GM18508 (cell line): ENCODE results near the gene RHOU.
"Not testable (repeated sequence)": the region's sequence is repeated elsewhere in the genome, so short reads cannot be mapped to it uniquely, and the experiment has no call there.

ENCODE experiments used
- ATAC-seq: cut with Tn5 transposase; IDR thresholded peaks from one replicate; pipeline ENCODE4 v1.9.1; 2021; ENCODE audit warnings: moderate number of reproducible peaks; ENCODE audit not compliant: insufficient read depth, unreplicated experiment

The RHOU gene

DNA sequence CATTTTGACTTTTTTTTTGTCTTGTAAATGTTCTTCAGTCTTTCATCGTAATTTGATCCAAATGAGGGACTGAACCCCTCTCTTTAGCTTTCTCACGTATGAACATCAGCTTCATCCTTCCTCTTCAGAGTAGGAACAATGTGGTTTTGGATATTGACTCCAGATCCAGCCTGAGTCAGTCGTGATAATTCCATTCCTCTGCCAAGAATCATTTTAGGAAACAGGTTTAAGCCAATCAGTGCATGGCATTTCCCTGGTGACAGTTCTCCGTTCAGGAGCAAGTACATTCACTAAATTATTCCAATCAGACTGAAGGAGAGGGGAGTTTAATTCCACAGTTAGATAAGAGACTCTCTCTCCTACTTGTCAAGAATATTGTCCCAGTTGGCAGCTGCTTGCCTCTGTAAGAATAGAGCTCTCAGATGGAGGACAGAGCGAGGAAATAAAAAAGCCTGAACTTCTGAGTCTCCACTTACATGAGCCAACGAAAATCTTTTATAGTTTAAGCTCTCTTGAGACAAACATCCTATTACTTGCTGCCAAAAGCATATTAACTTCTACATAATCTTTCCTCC lies 18.6 kb downstream of the RHOU start:
- no peak for ATAC-seq

DNA sequence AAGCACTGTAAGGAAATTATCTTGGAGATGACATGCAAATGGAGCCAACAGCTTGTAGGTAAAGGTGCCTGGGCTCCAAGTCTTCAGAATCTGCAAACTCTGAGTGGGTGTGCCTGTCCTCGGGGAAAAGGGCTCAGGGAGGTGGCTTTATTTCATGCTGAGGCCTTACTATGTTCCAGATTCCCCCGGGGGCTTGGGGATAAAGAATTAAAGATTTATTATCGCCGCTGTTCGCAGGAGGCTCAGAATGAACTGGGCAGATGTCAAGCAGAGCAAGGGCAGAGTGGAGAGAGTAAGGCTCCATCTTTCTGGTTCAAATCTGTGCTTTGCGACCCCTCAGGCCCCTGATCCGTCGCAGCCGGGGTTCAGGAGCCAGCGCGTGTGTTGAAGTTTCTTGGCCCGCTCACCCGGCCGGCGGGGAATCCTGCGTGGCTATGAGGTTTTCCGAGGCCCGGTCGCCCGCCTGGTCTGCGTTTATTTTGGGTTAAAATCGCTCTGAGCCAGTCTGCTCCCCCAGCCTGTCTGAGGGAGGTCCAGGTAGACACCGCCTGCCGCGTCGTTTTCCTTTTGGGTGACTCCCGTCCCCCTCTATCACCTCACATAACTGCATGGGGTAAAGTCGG lies 19.5 kb downstream of the RHOU start:
- ATAC-seq, result no peak

DNA sequence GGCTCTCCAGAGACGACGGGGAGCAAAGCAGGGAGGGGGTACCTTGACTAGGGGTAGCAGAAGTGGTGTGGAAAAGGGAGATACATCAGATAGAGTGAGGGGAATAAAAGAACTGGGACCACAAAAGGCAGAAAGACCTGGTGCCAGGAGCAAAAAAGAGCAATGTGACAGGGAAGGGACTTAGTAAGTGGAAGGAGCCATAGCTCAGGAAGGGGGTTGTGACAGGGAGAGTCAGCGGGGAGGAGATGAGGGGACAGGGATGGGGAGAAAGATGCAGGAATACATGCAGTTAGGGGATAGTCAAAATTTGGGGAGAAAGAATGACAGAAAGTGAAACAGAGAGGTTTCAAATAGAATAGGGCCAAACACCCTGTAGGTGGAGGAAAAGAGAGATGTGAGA lies 20.5 kb downstream of the RHOU start:
- no peak for ATAC-seq

DNA sequence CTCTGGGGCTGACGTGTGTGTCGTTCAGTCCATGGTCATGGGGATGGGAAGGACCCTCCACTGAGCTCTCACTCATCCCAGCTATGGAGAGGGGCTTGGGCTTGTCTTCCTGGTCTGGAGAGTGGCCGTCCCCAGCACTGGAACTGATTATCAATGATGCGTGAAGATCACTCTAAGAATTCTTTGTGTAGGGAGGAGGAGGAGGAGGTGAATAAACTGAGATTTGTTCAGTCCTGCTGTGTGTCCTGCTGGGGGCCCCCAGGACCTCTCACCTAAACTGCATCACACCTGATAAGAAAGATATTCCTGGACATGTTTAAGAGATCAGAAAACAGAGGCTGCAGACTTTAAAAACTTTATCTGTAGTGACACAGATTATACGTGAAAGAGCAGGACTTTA lies 21.2 kb downstream of the RHOU start:
- ATAC-seq, result no peak

DNA sequence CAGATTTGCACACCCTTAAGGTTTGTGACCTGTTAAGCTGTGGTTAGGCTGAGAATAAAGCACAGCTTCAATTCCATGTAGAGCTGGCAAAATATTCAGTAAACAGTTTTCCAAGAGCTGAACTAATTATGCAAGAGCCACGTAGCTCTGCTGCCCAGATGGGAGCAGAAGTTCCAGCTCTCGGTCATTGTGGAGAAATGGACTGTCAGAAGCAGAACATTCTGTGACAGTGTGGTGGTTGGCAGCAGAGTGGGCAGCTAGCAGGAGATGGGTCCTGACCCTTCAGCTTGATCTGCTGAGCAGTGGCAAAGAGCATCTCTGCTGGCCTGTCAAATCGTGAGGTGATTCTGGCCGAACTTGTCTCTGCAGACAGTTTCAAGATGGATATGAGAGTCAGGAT lies 23.2 kb downstream of the RHOU start:
- ATAC-seq, result no peak

DNA sequence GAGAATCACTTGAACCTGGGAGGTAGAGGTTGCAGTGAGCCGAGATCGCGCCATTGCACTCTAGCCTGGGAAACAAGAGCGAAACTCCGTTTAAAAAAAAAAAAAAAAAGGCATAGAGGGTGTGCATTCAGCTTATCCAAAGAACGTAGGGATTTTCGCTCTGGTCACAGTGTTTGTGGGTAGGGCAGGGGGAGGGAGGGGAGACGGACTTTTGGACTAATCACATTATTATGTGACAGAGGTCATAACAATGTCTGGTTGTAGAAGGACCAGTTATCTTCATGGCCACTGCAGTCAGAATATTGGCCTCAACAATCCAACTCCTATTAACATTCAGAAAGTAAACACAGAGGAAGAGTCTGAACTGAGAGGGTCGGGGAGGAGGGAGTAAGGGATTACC lies 25.7 kb downstream of the RHOU start:
- ATAC-seq, result no peak

DNA sequence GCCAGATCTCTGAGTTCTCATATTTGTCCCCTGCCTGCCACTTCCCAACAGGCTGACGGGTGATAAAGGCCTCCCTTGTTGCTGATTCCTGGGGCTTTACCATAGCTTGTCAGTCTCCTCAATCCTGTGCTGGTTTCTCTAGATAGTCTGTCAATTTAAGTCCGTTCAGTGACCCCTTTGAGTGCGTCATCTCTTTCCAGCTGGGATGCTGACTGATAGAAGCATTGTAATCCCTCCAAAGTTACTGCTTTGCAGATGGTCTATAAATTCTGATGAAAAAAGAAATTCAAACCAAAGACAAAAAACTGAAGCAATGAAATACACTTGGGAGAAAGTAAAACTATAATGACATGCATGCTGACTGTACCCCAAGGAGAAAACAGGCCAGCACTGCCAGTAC lies 28.3 kb downstream of the RHOU start:
- ATAC-seq, result no peak

DNA sequence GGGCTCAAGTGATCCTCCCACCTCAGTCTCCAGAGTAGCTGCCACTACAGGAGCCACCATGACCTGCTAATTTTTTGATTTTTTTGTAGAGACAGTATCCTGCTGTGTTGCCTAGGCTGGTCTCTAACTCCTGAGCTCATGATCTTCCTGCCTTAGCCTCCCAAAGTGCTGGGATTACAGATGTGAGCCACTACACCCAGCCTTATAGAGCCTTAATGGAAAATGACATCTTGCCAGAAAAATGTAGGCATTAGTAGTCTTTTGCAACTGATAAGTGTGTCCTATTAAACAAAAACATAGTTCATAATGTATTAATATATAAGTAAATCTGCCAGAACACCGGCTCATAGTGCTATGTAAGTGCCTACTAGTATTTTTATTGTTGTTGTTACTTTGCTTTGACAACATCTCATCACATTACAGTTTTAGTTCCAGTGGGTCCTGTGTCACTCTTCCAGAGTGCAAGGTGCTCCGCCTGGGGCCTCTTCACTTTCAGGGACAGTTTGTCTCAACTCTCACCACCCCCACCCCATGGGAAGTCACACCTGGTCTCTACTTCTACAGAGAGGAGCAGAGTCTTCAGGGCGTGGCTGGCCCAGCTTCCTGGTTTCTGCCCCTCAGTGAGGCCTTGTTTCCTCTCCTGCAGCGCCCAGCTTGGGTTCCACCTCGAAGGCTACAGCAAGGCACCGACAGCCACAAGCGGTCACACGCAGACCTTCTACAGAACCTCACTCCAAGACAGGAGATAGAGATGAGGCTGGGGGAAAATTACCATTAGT lies 30.1 kb downstream of the RHOU start:
- ATAC-seq, result no peak

DNA sequence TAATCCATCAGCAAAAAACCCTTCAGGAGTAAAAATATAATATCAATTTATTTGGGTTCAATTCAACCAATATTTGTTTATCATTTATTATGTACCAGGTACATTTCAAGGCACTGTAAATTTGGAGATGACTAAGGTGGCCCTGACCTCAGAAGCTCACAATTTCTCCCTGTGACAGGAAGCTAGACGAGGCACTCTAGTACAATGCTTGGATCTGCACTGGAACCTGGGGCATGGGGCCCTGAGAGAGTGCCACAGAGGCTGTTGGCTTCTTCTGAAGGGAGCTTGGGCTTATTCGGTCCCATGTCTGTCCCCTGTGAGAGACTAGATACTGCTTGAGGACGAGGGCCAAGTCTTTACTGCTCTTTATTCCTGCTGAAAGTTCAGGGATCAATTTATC lies 31.5 kb downstream of the RHOU start:
- ATAC-seq, result no peak

DNA sequence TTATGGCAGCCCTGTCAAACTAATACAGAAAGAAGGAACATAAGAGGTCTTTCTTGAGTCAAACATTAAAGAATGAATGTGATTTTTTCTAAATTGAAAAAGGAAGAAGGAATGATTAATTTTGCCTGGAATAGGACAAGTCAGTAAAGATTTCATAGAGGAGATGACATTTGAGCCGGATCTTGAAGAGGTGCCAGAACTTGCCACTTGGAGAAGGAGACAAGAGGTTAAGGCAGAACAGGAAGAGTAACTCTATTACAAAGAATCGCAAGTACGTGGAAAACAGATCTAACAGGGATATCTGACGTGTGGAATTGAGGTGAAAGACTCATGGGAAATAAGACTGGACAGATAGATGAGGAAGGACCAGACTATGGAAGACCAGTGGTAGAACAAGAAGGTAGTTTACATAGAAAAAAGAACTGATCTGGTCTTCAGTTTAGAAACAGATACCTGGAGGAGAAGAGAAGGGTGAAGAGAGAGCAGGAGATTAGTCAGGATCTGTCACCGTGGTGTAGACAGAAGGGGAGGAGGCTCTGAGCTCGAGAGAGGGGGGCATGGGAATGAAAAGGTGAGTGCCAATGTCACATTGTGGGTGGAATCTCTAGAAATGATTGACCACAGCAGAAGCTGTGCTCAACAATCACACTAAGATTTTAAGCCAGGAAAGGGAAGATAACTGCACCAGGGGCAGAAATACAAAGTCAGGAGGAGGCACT lies 32.5 kb downstream of the RHOU start:
- no peak for ATAC-seq

DNA sequence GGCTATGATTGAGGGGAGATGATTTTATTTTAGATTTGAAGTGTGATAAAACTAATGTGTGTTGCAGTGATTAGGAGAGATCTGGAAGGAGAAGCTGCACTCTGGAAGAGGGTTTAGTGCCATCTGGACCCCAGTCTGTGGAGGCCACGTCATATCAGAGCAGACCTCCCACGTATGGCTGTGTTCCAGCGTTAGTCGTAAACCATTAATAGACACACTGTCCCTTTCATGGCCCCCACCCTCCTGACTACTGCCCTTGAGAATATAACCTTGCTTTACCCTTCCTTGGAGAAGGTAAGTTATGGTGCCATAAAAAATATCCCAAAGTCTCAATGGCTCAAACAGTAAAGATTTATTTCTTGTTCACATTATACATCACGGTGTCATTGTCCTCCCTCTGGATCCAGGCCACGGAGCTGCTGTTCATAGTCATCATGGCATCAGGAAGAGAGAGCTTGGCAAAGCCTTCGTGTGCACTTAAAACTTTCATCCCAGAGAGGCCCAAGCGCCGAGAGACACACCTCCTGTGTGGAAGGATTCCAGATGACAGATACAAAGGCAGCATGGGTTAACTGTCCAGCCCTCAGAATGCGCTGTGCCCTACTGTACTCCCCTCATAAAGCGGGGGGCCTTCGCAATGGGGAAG lies 33.2 kb downstream of the RHOU start:
- no peak for ATAC-seq

DNA sequence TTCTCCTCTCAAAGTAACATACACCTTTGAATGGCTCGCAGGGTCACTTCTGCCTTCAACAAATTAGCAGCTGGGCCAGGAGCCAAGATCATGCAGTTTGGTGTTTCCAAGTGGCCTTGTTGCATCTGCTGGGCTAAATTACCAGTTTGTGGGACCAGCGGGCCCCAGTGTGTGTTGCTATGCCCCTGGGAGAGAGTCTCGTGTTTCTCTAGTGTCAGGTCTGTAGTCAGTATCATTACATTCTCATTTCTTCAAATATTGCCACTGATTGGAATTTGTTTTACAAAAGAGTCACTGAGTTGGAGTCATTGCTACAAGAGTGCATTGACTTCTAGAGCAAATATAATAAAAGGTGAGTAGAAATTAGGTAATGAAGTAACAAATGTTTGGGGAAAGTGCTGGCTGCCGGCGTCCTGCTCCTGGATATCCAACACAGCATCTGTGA lies 35.5 kb downstream of the RHOU start:
- ATAC-seq, result no peak

DNA sequence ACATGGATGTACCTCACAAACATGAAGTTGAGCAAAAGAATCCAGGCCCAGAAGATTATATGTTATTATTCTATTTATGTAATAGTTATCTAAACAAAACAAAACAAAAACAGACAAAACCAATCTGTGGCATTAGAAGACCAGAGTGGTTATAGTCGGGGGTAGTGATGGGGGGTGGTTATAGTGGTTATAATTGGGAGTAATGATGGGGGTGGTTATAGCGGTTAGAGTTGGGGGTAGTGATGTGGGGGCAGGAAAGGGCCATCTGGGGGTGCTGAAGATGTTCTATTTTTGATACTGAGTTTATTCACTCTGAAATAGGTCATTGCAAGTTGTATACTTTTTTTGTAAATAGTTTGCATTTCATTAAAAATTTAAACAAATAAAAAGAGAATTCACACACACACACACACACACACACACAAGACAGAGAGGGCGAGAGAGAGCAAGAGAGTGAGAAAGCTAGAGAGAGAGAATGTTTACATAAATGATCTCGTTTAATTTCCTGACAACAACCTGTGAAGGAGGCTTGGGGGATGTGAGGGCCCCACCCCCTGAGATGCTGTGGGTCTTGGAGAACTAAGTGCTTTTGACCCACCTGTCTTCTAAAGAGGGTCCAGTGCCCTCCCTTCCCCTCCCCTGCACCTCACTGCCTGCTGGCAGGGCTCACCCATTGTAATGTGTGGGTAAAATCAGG lies 37.4 kb downstream of the RHOU start:
- ATAC-seq, result no peak

DNA sequence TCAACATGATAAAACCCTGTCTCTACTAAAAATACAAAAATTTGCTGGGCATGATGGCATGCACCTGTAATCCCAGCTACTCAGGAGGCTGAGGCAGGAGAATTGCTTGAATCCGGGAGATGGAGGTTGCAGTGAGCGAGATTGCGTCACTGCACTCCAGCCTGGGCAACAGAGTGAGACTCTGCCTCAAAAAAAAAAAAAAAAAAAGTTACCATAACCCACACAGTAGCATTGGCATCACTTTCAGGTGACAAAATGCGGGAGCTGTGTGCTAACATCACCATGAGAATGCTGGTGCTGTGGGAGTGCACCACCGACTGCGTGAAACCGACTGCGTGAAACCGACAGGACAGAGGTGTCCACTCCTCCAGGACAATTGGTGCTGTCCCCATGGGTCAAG lies 40.7 kb downstream of the RHOU start:
- ATAC-seq, result not testable (repeated sequence)

DNA sequence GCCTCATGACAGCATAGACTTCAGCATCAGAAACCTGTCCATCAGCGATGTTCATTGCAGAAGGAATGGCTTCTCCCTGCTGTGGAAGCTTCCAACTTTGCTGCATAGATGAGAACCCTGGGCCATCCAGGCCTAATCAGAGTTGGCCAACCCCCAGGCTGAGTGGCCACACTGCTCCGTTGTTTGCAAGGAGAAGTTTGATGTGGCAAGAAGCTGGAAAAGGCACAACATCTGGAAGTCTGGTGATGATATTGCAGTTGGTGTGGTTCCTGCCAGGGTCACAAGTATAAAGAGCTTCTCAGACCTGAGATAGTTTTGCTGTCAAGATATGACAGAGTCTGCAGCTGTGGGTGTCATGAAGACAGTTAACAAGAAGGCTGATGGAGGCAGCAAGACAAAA lies 41.2 kb downstream of the RHOU start:
- no peak for ATAC-seq

DNA sequence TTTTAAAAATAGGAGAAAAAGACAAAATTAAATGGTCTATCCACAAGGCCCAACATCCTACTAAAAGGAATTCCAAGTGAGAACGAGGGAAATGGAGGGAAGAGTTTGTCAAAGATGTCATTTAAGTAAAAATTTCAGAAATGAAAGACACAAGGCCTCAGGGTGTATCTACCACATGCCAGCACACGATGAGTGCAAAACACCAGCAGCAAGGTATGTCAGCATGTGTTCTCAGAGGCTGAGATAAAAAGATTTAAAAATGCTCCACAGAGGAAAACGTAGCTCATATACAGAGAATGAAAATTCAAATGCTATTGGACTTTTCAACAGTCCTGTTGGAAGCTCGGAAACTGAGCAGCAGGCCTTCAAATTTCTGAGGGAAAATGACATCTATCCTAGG lies 42.0 kb downstream of the RHOU start:
- ATAC-seq, result no peak

DNA sequence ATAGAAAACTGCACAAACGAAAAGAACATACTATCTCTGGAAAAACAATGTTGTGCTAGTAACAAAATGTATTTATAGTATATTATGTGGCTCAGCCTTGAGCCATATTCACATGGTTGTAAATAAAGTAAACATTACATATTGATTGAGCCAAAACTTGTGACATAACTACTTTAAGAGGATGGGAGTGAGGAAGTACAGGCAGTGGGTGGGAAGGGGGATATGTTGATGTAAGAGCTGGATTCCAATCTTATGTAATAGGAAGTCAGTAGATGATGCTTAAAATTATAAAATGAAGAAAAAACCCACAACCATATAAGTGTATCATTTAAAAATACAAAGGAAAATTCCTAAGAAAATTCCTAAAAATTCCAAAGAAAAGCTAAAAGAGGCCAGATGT lies 42.7 kb downstream of the RHOU start:
- no peak for ATAC-seq

DNA sequence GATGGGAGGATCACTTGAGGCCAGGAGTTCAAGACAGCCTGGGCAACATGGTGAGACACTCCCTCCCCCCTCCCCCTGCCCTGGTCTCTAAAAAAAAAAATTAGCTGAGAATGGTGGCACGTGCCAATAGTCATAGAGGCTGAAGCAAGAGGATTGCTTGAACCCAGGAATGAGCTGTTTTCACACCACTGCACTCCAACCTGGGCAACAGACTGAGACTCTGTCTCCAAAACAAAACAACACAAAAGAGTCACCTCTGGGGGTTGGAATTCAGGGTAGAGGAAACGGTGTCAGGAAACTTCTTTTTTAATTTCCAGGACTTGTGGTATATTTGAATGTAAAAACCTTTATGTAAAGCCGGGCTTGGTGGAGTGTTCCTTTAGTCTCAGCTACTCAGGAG lies 43.2 kb downstream of the RHOU start:
- no peak for ATAC-seq

DNA sequence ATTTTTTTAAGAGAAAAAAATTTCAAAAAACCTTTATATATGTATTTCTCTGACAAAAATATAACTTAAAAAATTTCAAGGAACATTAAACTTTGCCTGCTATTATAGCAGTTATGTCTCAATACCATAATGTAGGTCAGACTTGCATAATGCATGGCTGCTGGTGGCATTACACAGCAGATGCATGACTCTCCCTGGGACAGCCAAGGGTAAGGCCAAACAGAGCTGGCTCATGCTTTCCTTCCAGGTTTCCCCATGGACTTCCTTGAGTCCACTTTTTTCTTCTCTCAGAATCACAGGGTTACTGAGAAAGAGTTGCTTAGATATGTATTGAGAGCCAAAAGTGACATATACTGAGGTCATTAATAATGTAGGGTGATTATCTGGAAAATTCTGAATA lies 43.7 kb downstream of the RHOU start:
- no peak for ATAC-seq

DNA sequence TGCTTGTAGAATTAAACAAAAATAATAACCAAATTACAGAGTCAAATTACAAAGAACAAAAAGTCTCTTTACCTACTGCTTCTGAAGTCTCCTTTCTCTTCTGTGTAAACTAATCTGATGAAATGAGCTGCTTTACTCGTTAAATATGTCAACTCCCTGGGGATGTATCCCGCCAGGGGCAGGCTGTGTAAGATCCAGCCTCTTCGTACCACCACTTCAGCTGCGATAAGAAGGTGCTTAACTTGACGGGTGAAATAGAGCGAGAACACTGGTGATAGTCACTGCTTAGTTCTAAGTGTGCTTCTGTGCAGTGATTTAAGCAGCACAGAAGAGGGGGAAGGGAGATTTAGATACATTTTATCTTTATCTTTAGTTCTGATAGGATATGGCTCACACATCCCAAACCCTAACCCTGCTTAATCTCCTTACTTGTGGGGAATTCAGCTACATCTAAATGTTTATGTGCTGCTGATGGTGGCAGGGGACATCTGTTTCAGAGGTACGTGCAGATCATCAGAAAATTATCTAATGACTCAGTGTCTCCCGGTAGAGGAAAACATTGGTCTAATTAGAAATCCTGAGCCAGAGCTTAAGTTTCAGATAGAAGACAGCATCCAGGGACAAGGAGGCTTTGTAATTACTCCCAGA lies 46.0 kb downstream of the RHOU start:
- ATAC-seq, result no peak
